ENCODE results near the gene PMM2.
"Not testable (repeated sequence)": the region's sequence is repeated elsewhere in the genome, so short reads cannot be mapped to it uniquely, and the experiment has no call there.

Gene PMM2

DNA sequence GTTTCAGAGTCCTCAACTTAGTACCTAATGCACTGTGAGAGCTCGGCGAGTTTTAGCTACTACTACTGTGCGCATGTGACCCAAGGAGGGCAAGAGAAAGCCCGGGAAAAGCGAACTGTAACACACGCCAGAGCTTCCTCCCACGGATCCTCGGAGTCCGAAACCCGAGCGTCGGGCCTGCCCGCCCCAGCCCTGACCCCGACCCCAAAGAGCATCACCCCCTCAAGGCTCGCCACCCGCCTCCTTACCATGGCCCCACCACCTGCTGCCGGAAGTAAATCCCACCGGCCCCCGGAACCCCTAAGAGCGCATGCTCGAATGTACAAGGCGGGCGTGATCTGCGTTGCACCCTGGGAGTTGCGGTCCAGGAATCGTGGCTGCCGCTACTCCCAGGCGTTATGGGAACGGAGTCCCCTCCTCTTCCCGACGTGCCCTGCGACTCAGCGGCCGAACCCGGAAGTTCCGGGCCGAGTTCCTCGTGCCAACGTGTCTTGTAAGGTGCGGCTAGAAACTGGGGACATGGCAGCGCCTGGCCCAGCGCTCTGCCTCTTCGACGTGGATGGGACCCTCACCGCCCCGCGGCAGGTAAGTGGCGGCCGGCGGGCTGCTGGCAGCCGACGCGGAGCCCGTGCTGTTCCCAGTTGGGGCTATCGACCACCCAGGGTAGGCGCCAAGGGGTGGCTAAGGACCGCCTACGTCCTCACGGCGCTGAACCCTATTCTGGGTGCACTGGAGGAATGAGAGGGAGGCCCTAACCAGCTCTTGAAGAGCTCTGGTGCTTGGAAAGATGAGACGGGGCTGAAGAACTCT lies at the start of gene PMM2, which contains the start of gene TMEM186:
TSS of gene PMM2 (plus strand) at position 476 of the 810 bp plus-strand sequence. CDS start at position 520, 44 bp downstream.
TSS of gene TMEM186 (minus strand) at position 276 of the 810 bp plus-strand sequence. CDS start at position 251, 25 bp downstream.
- DNase-seq (ENCODE audit: low read depth) = peak; percentile 93

DNA sequence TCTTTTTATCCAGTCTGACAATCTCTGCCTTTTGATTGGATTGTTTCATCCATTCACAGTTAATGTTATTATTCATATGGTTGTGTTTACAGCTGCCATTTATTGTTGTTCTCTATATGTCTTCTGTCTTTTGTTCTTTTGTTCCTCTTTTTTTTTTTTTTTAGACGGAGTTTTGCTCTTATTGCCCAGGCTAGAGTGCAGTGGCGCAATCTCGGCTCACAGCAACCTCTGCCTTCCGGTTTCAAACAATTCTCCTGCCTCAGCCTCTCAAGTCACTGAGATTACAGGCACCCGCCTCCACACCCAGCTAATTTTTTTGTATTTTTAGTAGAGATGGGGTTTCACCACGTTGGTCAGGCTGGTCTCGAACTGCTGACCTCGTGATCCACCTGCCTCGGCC lies 48.7 kb upstream of the PMM2 start:
- not testable (repeated sequence) for DNase-seq (ENCODE audit: low read depth)

DNA sequence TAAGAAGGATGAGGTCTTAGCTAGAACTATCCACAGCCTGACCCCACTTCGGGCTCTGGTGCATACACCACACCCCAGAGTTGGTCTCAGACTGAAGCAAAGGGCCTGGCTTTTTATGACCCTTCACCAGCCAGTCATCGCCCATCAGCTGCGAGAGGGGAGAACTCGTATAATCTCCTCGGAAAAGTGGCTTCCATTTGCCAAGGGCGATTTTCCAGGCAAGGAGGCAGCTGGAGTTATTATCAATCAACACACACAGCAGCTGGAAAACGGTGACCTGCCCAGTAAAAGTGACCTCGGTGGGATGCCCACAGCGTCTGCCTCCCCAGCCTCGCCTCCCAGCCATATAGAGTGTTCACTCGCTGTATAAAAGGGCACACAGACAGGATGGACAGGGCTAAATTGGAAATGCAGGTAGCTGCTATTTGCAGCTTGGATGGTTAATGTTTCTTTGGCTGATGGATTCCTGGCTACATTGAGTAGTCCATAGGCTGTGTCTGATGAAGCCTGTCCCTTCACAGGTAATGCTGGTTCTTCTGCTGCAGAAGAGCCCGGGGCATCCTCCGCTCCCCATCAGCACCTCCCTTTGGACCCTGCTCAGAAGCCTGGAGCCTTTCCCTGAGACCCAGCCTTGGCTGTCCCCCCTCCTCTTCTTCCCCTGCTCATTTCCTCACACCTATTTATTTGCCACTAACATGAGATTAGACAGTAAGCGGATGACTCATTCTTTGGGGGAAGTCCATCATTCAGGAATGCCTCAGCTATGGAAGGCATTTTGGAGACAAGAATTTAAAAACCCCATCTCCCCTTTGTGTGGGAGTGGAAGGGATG lies 45.9 kb upstream of the PMM2 start:
- DNase-seq (ENCODE audit: low read depth) = no peak

DNA sequence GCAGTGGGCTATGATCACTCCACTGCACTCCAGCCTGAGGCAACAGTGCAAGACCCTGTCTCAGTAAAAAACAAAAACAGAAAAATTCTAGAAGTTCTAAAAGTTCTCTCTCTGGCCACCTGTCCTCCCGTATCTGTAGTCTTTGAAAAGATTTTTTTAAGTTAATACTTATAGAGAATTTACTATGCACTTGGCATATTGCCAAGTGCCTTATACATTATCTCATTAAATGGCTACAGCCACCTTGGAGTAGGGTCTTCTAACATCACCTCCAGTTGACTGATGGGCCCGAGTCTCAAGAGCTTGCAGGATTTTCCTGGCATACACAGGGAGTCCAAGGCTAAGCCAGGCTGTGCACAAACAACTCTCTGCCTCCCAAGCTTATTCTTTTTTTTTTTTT lies 44.9 kb upstream of the PMM2 start:
- no peak for DNase-seq (ENCODE audit: low read depth)

DNA sequence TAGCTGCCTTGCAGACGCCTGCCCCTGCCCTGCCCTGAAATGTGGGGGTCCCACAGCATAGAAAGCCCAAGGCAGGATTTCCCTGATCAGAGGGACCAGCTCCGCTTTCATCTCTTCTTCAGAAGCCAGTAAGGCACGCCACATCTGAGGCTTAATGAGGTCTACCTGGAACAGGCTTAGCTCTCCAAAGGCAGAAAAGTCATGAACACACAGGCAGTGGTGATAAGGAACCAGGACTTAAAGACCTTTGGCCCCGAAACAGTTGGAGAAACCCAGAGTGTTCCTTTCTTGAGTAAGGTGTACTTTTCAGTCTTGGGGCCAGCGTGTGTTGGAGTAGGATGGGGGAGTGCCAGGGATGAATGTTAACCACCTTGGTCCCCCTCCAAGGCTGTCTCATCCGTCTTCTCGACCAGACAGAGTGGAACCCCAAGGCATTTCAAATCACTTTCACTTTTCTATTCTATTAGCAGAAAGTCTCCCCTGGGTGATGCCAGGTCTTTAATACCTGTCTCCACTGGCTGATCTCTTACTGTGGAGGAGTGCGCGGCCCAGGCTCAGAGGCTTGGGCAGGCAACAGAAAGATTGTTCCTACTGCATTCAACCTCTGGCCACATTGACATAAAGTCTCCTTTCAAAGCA lies 44.1 kb upstream of the PMM2 start:
- no peak for DNase-seq (ENCODE audit: low read depth)

DNA sequence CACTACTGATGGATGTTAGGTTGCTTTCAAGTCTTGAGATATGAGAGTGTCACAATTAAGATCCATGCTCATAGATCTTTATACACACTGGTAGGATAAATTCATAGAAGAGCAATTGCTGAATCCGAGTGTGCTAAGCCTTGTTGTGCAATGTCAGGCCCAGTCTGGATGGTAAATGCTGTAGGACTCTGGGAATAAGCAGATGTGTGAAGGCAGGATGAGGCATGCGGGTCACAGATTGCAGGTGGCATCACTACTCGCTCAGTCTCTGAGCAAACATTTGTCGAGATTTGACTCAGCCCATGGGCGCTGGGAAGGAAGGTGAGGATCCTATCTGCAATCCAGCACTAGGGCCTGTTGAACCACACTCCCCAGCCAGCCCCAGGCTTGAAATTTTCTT lies 40.9 kb upstream of the PMM2 start:
- DNase-seq (ENCODE audit: low read depth) = no peak

DNA sequence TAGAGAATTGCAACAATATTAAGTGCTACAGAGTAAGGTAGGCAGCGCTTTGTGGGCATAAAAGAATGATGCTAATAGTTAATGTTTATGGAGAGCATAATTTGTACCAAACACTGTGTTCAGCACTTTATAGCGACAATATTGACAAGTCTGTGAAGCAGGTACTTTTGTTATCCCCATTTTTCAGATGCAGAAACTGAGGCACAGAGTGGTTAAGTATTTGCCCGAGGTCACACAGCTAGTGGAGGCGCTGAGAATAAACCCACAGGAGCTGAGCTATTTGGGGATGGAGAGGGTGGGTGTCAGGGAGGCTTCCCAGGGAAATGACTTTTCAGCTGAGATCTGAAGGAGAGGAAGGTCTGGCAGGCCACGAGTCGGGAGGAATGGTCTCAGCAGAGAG lies 39.6 kb upstream of the PMM2 start:
- no peak for DNase-seq (ENCODE audit: low read depth)

DNA sequence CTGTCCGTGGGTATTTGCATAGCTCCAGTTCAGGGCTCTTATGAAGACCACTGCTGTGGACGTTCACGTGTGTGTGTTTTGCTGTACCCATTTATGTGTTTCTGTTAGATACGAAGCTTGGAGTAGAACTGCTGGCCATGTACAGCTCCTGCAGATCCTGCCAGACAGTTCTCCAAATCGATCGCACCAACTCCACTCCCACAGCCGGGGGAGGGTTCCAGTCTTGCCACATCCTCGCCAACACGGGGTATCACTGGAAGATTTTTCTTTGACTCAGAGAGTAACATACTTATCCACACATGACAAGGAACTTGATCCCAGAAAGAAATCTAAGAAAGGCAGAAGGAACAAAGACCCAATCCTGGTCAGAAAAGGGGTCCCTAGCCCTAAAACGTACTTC lies 37.6 kb upstream of the PMM2 start:
- no peak for DNase-seq (ENCODE audit: low read depth)

DNA sequence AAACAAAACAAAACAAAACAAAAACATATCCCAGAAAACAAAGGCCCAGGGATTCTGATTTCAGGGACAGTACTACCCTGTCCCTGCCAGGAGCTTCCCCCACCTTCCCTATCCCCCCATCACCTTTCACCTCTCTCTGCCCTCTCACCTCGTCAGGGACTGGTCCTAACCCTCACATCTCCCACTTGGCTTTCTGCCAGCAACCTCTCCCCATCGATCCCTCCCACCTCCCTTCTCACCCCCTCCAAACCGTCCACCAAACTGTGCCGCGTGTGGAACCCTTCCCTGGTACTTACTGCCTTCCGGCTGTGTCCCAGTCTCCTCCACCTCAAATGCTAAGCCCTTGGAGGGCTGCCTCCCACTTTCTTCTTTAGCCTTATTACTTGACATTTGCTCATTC lies 36.6 kb upstream of the PMM2 start:
- no peak for DNase-seq (ENCODE audit: low read depth)

DNA sequence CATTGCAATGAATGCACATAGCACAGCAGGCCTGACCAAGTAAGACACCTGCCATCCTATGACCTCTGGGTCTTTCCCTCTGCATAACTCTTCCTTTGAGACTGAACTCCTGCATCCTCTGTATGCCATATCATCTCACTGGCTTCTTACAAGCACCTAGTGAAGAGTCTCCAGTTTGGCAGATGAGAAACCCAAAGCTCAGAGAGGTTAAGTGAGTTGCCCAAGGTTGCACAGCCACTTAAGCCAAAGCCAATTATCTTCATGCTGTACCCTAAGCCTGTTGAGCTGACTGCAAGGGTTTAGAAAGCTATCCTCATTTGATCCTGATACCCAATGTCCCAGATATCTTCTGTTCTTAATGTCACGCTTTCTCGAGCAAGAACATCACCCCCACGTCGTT lies 35.4 kb upstream of the PMM2 start:
- no peak for DNase-seq (ENCODE audit: low read depth)

DNA sequence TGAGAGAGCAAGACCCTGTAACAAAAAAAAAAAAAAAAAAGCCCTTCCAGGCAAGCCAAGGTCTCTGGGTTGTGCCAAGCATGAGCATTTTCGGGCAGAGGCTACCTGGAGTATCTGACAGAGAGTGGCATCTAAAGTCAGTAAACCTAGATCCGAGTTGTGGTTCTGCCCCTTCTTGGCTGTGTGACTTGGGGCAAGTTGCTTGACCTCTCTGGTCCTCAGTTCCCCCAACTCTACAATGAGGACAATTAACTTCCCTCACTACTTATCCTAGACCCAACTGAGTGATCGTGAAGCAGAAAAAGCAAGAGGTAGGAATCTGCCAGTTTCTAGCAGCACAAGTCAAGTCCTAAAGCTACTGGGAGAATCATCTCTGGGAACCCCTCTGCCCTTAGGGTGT lies 34.6 kb upstream of the PMM2 start:
- DNase-seq (ENCODE audit: low read depth) = no peak

DNA sequence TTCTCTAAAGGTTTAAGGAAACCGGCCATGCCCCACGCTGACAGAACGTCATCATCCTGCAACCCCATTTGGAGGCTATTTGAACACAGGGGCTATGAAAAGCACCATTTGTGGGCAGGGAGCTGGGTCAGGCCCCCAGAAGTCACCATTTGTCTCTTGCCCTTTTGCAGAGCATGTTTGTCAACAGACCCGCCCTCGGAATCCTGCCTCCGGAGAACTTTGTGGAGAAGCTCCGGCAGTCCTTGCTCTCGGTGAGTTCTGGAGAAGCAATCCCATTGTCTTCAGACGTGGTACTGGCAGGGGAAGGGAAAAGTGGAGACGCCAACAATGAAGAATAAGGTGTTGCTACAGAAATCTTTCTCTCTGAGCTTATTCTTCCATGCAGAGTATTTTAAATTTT lies 33.7 kb upstream of the PMM2 start:
- no peak for DNase-seq (ENCODE audit: low read depth)

DNA sequence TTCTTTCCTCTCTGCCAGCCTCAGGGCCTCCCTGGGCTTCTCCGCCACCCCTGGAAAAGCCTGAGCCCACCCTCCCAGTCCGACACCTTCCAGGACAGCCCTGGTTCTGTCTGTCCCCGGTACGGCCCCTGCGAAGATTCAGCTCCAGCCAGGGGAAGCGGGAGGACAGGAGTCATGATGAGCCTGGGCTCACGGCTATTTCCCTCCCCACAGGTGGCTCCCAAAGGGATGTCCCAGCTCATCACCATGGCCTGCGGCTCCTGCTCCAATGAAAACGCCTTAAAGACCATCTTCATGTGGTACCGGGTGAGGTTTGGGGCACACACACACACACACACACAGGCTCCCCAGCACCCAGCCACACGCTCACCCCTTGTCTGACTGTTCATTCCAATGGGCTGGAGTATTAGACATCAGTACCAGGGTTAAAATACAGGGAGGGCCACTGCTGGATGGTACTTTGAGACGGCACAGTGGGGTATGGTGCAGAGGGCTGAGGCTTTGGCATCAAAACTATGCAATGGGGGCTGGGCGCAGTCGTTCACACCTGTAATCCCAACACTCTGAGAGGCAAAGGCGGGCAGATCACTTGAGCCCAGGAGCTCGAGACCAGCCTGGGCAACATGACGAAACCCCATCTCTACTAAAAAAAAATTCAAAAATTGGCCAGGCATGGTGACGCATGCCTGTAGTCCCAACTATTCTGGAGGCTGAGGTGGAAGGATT lies 33.0 kb upstream of the PMM2 start:
- no peak for DNase-seq (ENCODE audit: low read depth)

DNA sequence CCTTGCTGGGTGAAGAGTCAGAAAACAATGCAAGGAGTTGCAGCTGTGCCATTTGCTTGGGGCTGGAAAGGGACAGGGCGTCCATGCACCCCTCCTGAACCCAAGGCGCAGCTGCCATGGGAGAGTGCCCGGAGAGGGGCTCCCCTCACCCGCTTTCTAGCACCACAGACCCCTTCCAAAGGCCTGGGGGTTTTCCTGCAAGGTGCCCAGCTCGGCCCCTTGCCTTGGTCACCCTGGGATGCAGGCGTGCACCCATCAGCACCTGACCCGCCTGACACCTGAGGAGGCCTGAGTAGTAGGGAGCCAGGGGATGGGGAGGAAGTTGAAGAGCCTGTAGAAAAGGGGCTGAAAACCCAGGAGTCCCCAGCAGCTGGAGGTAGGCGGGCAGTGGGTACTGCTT lies 30.5 kb upstream of the PMM2 start:
- DNase-seq (ENCODE audit: low read depth) = no peak

DNA sequence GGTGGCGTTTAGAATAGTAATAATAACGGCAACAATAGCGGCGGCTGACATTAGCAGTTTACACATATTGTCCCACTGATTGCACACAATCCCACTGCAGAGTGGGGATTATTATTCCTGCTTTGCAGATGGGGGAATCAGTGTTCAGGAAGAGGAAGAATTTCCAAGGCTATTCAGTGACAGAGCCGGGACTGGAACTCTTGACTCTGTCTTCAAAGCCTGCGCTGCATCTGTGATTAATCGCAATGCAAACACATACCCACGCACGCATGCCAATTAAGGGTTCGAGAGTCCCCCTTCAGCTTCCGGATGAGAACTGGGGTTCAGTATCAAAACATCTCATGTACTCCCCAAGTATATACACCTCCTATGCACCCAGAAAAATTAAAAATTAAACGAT lies 29.4 kb upstream of the PMM2 start:
- no peak for DNase-seq (ENCODE audit: low read depth)

DNA sequence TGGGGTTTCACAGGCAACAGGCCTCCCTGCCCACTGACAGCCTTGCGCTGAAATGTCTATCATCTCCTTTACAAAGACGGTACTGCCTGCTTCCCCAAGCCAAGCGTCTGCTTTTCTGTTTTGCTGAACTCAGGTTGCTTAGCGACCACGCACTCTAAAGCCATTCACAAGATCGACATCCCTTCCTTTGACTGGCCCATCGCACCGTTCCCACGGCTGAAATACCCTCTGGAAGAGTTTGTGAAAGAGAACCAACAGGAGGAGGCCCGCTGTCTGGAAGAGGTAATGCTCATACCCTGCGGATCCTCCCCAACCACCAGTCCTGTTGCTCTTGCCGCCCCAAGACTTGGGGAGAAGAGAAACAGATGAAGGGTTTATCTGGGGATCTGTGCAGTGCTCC lies 28.9 kb upstream of the PMM2 start:
- no peak for DNase-seq (ENCODE audit: low read depth)

DNA sequence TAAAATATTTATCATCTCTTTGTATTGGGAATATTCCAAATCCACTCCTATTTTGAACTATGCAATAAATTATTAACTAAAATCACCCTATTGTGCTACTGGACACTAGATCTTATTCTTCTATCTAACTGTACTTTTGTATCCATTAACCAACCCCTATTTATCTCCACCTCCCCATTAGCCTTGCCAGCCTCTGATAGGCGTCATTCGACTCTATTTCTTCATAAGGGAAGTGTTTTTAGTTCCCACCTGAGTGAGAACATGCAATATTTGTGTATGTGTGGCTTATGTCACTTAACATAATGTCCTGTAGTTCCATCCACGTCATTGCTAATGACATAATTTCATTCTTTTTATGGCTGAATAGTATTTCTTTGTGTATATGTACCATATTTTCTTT lies 24.1 kb upstream of the PMM2 start:
- no peak for DNase-seq (ENCODE audit: low read depth)

DNA sequence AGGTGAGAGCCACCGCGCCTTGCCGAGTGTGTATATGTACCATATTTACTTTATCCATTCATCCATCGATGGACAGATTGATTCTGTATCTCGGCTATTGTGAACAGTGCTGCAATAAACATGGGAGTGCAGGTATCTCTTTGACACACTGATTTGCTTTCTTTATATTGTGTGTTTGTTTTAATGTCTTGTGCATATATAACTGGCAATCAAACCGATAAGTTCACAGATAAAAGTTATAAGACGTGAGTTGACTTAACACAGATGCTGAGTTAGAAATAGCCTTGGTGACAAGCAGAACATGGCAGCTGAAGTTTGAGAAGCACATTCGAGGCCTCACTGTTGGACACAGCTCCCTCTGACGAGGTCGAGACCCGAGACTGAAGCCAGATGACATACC lies 23.4 kb upstream of the PMM2 start:
- DNase-seq (ENCODE audit: low read depth) = no peak

DNA sequence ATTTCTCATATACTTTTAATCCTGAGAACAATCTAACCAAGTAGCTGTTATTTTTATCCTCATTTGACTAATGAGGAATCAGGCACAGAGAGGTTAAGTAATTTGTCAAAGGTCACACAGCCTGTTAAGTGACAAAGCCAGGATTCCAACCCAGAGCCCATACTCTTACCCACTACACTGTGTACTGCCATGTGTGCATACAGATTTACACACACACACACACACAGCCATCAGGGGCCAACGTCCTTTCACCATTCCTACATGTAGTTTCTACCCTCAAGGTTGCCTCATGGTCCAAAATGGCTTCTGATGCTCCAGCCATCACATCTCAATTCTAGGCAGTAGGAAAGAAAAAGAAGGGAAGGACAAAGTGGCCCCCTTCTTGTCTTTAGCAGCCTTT lies 22.3 kb upstream of the PMM2 start:
- no peak for DNase-seq (ENCODE audit: low read depth)

DNA sequence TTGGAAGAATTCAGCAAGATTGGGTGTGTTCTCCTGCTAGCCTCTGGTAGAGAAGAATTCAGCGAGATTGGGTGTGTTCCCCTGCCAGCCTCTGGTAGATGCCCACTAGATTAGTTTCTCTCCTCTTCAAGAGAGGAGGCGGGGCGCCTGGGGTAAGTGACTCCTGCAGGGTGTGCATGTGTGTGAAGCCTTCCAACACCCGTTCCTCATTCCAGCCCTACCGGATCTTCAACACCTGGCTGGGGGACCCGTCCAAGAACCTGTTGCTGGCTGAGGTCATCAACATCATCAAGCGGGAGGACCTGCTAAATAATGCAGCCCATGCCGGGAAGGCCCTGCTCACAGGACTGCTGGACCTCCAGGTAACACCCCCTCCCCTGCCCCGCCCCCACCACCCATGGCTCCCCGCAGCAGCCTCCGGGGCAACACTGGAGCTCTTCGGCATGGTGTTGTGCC lies 21.5 kb upstream of the PMM2 start:
- no peak for DNase-seq (ENCODE audit: low read depth)

DNA sequence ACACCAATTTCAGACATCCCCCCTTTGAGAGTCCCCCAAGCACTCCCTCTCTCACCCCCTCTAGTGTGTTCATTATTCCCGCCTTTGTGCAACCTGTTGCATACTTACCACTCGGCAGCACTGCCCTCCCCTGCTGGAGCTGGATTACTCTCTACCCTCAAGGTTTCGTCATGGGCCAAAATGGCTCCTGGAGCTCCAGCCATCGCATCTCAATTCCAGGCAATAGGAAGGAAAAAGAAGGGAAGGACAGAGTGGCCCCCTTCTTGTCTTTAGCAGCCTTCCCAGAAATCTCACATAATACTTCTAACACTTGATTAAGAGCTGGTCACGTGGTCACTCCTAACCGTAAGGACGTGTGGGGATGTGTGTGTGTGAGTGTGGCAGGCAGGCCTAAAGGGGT lies 20.4 kb upstream of the PMM2 start:
- no peak for DNase-seq (ENCODE audit: low read depth)

DNA sequence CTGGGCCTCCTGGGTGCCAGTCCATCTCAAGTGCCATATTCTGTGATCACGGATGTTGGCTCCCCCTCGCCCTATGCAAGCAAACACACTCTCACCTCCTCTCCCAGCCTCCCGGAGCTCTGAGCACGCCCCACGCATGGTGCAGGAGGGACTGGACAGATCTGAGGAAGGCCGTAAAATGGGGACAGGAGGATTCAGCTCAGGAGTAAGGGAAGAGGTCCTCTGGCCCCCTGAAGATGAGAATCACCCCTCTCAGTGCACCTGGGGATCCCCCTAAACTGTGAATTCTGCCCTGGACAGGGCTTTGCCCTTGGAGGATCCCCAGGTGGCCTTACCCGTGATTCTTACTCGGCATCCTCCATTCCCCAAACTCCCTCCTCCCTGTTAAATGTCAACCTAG lies 15.8 kb upstream of the PMM2 start:
- DNase-seq (ENCODE audit: low read depth) = no peak

Data from stimulated activated CD8-positive, alpha-beta memory T cell treated with anti-CD3 and anti-CD28 coated beads, Interleukin-12 subunit alpha, Interleukin-12 subunit beta, amount 100 ng/mL, for 4 hours (primary cell).